Measurements from ENCODE around the gene ZNF98. TPM values are rescaled to one million over a fixed set of nuclear protein-coding genes. Genes with fewer than 3 reads are reported as not detected.
A peak's percentile ranks its signal among the peaks of the same experiment; 100 is the strongest.

Gene ZNF98
- not detected for polyA plus RNA-seq (ENCODE audit: insufficient read length)

- peak; percentile 4 for DNase-seq
Observed at GRCh38 chr19:22422211-22422610, at the start of gene ZNF98. TSS of gene ZNF98 (minus strand) at chr19:22422346. CDS start at chr19:22422224, 122 bp downstream.

GRCh38 chr19:22446605-22447004 lies 24.5 kb upstream of the ZNF98 start:
- no peak for DNase-seq

- no peak for DNase-seq
Observed at GRCh38 chr19:22438011-22438410, 15.9 kb upstream of the ZNF98 start.

- DNase-seq, result no peak
Observed at GRCh38 chr19:22427960-22428913, 6.1 kb upstream of the ZNF98 start.

GRCh38 chr19:22427547-22427946 lies 5.4 kb upstream of the ZNF98 start:
- no peak for DNase-seq

- no peak for DNase-seq
Observed at GRCh38 chr19:22426901-22427300, 4.8 kb upstream of the ZNF98 start.

- DNase-seq, result no peak
Observed at GRCh38 chr19:22421797-22422196, 349 bp downstream of the ZNF98 start.

- no peak for DNase-seq
Observed at GRCh38 chr19:22354665-22355064, 67.5 kb downstream of the ZNF98 start.

Other genes starting within 250 kb of the ZNF98 start
- not detected for gene ZNF676, start 225.4 kb downstream of the ZNF98 start, polyA plus RNA-seq (ENCODE audit: insufficient read length)
- not detected for gene ZNF729, start 135.9 kb downstream of the ZNF98 start, polyA plus RNA-seq (ENCODE audit: insufficient read length)
- gene ZNF492, start 212.0 kb upstream of the ZNF98 start, polyA plus RNA-seq (ENCODE audit: insufficient read length), result 0.80 TPM